A549 treated with AZD2906 at 1 μM for 4 hours (cell line): ENCODE data around the gene KHDC4. TPM values are rescaled to one million over a fixed set of nuclear protein-coding genes. Genes with fewer than 3 reads are reported as not detected.

ENCODE experiments used
- total RNA-seq: library from RNA; stranded (reverse); fragments of 200-300 nt; extraction: Qiagen RNA extraction; gene quantifications from 5 replicates; pipeline ENCODE4 v1.2.3, GENCODE V29; 2022

The KHDC4 gene
- 18.9 to 21.7 TPM (median 19.2 TPM) in 5 replicates for total RNA-seq

DNA sequence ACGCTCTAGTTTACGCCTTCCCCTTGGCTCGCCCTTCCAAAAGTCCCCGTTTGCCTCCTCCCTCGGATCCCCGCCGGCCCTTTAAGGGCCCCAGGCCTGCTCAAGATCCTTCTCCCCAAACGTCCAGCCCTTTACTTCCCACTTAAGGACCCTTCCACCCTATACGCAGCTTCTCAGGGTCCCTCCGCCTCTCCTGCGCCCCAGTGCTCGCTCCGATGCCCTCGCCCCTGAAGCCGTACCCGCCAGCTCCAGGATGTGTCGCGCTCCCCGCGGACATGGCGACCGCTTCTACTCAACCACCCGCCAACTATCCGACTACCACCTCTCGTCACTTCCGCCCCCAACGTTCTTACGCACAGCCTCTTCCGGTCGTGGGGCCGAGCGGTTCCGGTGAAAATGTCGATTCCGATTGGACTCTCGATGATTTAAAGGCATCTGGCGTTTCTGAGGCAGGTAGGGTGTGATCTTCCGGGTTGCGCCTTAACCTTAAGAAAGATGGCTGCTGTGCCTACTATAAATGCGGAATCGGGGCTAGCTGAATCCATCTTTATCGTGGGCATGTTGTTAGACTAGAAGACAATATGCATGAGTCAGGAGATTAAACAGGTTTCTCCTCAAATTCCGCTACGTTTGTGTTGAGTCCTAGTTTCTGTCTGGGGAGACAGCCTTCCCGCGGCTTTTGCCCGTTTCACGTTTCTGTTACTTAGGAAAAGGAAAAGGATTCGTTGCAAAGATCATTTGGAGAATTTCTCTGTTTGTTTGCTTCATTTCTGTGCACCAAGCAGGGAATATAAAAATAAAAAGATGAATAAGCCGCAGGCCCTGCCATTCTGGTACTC, at the start of gene KHDC4:
TSS of gene KHDC4 (minus strand) at position 317 of the 839 bp plus-strand sequence. CDS start at position 277, 40 bp downstream.

GRCh38 chr1:155978325-155978972, 44.2 kb upstream of the KHDC4 start, which contains the start of gene ARHGEF2:
TSS of gene ARHGEF2 (minus strand) at chr1:155978547. CDS start at chr1:155978427, 120 bp downstream.

DNA sequence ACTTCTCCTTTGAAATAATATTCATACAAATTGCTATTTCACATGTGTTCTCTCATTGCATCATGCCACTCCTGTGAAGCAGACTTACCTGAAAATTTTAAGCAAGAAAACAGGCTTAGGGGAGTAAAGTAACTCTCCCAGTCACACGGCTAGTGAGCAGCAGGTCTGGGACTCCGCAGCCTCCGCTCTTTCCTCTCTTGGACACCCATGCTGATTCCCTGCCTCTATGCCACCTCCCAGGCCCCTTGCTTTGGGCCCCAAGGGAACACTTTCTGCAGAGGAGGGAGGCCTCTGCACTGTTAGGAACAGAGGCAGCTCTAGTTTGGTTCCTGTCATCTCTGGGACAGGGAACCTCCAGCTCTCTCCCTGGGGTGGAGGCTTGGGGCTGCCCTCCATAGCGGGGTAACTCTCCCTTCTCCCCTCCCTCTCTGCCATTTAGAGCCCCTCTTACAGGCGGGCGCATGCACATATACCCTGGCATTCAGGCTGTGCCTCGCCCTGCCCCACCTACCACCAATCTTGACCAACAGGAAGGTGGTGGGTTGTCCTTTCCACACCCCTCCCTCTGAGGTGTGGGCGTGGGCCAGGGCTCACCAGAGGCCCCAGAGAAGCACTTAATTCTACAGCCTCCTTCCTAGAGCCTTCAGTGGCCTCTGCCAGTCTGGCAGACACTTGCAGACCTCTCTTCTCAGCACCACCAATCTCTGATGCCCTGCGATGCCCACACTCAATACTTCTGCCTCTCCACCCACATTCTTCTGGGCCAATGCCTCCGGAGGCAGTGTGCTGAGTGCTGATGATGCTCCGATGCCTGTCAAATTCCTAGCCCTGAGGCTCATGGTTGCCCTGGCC, 7.0 kb upstream of the KHDC4 start, which contains the start of gene RXFP4:
TSS of gene RXFP4 (plus strand) at position 646 of the 852 bp plus-strand sequence. CDS start at position 718, 72 bp downstream.

GRCh38 chr1:155911156-155912055, 22.8 kb downstream of the KHDC4 start, which contains the start of gene RIT1:
TSS of gene RIT1 (minus strand) at chr1:155911349. CDS start at chr1:155910761, 588 bp downstream.

Other genes with a start within 250 kb of the KHDC4 start
- gene YY1AP1, start 245.6 kb downstream of the KHDC4 start, total RNA-seq, result 44.1 to 45.5 TPM (median 44.3 TPM) in 5 replicates
- 106 to 133 TPM (median 109 TPM) in 5 replicates for gene DAP3, start 245.3 kb downstream of the KHDC4 start, total RNA-seq
- 12.2 to 14.4 TPM (median 13.2 TPM) in 5 replicates for gene GON4L, start 77.2 kb downstream of the KHDC4 start, total RNA-seq
- gene SYT11, start 74.8 kb downstream of the KHDC4 start, total RNA-seq, result 1.00 to 1.4 TPM (median 1.2 TPM) in 5 replicates
- gene RIT1, start 23.1 kb downstream of the KHDC4 start, total RNA-seq, result 18.3 to 22.3 TPM (median 20.0 TPM) in 5 replicates
- not detected in 5 replicates for gene RXFP4, start 7.2 kb upstream of the KHDC4 start, total RNA-seq
- gene ARHGEF2, start 44.1 kb upstream of the KHDC4 start, total RNA-seq, result 28.8 to 34.1 TPM (median 33.5 TPM) in 5 replicates
- gene SSR2, start 86.5 kb upstream of the KHDC4 start, total RNA-seq, result 259 to 269 TPM (median 260 TPM) in 5 replicates
- 33.7 to 42.4 TPM (median 36.4 TPM) in 5 replicates for gene UBQLN4, start 119.4 kb upstream of the KHDC4 start, total RNA-seq
- 149 to 159 TPM (median 157 TPM) in 5 replicates for gene LAMTOR2, start 120.4 kb upstream of the KHDC4 start, total RNA-seq
- 0.21 TPM in 1 of 5 replicates, not detected in the others for gene RAB25, start 126.7 kb upstream of the KHDC4 start, total RNA-seq
- 1.2 to 2.6 TPM (median 2.1 TPM) in 5 replicates for gene MEX3A, start 148.1 kb upstream of the KHDC4 start, total RNA-seq
- 703 to 786 TPM (median 771 TPM) in 5 replicates for gene LMNA, start 180.3 kb upstream of the KHDC4 start, total RNA-seq
- 0.34 to 0.69 TPM (median 0.40 TPM) in 5 replicates for gene SEMA4A, start 219.2 kb upstream of the KHDC4 start, total RNA-seq